Mammary epithelial cell (primary cell): ENCODE measurements around the gene SLC7A4.

Experiments used
- EZH2 ChIP-seq: IDR thresholded peaks from 2 replicates; pipeline ENCODE4 v1.6.1; 2012; ENCODE audit warnings: low read length, inconsistent platforms, borderline replicate concordance
- TF ChIP-seq, protein P1 (sequence below), 2 donors: IDR thresholded peaks in 1 of 2; conservative IDR thresholded peaks in 1 of 2; 2 replicates each; pipeline ENCODE4 v1.5.1; 2011 to 2012; ENCODE audit warnings: inconsistent platforms in 2 of 2, low read length in 2 of 2, mild to moderate bottlenecking in 2 of 2, control low read depth in 1 of 2, low read depth in 1 of 2; ENCODE audit not compliant: insufficient read depth in 1 of 2; ENCODE audit errors: extremely low read depth in 1 of 2

DNA sequence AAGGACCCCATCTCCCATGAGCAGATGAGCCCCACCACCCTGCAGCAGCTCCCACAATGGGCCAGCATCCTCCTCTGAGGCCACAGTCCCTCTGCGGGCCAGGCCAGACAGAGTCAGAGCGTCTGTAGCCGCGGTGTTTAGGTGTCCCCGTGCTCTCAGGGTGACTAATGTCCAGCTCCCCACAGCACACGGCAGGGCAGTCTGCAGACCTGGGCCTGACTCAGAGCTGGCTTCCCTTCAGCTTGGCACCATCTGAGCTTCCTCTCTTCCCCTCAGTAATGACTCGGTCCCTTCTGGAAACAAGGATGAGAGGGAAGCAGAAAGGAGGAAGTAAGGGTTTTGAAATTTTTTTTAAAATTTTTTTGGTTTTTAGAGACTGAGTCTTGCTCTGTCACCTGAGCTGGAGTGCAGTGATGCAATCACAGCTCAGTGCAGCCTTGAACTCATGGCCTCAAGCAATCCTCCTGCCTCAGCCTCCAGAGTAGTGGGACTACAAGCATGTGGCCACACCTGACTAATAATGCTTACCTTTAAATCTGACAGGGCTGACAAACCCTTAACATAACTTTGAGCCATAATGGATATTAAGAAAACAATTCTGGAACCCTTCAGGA lies 41.8 kb upstream of the SLC7A4 start:
- TF ChIP-seq, protein P1, sequence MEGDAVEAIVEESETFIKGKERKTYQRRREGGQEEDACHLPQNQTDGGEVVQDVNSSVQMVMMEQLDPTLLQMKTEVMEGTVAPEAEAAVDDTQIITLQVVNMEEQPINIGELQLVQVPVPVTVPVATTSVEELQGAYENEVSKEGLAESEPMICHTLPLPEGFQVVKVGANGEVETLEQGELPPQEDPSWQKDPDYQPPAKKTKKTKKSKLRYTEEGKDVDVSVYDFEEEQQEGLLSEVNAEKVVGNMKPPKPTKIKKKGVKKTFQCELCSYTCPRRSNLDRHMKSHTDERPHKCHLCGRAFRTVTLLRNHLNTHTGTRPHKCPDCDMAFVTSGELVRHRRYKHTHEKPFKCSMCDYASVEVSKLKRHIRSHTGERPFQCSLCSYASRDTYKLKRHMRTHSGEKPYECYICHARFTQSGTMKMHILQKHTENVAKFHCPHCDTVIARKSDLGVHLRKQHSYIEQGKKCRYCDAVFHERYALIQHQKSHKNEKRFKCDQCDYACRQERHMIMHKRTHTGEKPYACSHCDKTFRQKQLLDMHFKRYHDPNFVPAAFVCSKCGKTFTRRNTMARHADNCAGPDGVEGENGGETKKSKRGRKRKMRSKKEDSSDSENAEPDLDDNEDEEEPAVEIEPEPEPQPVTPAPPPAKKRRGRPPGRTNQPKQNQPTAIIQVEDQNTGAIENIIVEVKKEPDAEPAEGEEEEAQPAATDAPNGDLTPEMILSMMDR (conservative IDR thresholded peaks at IDR 0.05 in 1 of 2, IDR thresholded peaks at IDR 0.05 in 1 of 2; ENCODE audit: extremely low read depth in 1 of 2, insufficient read depth in 1 of 2, low read depth in 1 of 2, low read length in 2 of 2) = no peak
- TF ChIP-seq EZH2 = no peak
